MCF 10A (cell line): ENCODE results near the gene ANO3. TPM values are rescaled to one million over a fixed set of nuclear protein-coding genes. Genes with fewer than 3 reads are reported as not detected.

ENCODE experiments used
- BruUV-seq: library from RNA; stranded (reverse); fragments of 400-500 nt; replicated peaks from 2 replicates; lab custom pipeline; 2021; lab: Mats Ljungman, UMichigan
- CTCF ChIA-PET: fragments of 300-600 bp; sonication (Branson Sonifier 250); formaldehyde crosslinking; extraction: SDS; loops from one replicate; lab custom pipeline; 2021; ENCODE audit warnings: antibody characterized with exemption, inconsistent platforms; lab: Yijun Ruan, JAX
- POLR2A ChIA-PET: fragments of 300-600, 350-650 bp; sonication (Branson Sonifier 250); formaldehyde crosslinking; extraction: SDS; loops from one replicate; lab custom pipeline; 2020; ENCODE audit warnings: antibody characterized with exemption, inconsistent platforms; lab: Yijun Ruan, JAX
- DNase-seq: peaks from one replicate; pipeline ENCODE4 v3.0.0-alpha.2; 2018; ENCODE audit not compliant: unreplicated experiment
- H3K27ac Mint-ChIP-seq: one replicate; pipeline ENCODE4 v1.8.0; 2022; ENCODE audit warnings: mild to moderate bottlenecking, low read depth, mixed read lengths; ENCODE audit not compliant: unreplicated experiment
- H3K27me3 Mint-ChIP-seq: one replicate; pipeline ENCODE4 v1.8.0; 2022; ENCODE audit warnings: mixed read lengths; ENCODE audit not compliant: insufficient read depth, unreplicated experiment
- H3K36me3 Mint-ChIP-seq: one replicate; pipeline ENCODE4 v1.8.0; 2022; ENCODE audit warnings: mild to moderate bottlenecking, moderate library complexity, mixed read lengths; ENCODE audit not compliant: insufficient read depth, unreplicated experiment
- H3K4me1 Mint-ChIP-seq: one replicate; pipeline ENCODE4 v1.8.0; 2022; ENCODE audit warnings: mixed read lengths; ENCODE audit not compliant: insufficient read depth, unreplicated experiment
- H3K4me3 Mint-ChIP-seq: one replicate; pipeline ENCODE4 v1.8.0; 2022; ENCODE audit warnings: mild to moderate bottlenecking, moderate library complexity, mixed read lengths; ENCODE audit not compliant: unreplicated experiment
- H3K9me3 Mint-ChIP-seq: one replicate; pipeline ENCODE4 v1.8.0; 2022; ENCODE audit warnings: mixed read lengths; ENCODE audit not compliant: unreplicated experiment
- CTCF ChIP-seq: fragments of 200-600 bp; IDR thresholded peaks from one replicate; pipeline ENCODE4 v1.8.0; 2022; ENCODE audit warnings: antibody characterized with exemption, mild to moderate bottlenecking; ENCODE audit not compliant: unreplicated experiment
- intact Hi-C: fragments of 100-400 bp; cut with micrococcal nuclease; formaldehyde crosslinking; loops from 2 replicates; pipeline ENCODE4 v1.14.1; 2022
- total RNA-seq: library from RNA; stranded (reverse); gene quantifications from 2 replicates; pipeline ENCODE4 v1.2.3, GENCODE V29; 2022

Gene ANO3
- total RNA-seq, 1 experiment from 2014 or later: not detected

- no peak overlapping the region for H3K27ac Mint-ChIP-seq
- no peaks in the 10 kb centered on the region for H3K36me3 Mint-ChIP-seq
- intact Hi-C loops: no loop called here
Measured at GRCh38 chr11:26365284-26365683, 33.4 kb downstream of the ANO3 start.

GRCh38 chr11:26377619-26378018 lies 45.7 kb downstream of the ANO3 start:
- H3K9me3 Mint-ChIP-seq: peaks cover 9% of the 10 kb centered on the region
- POLR2A ChIA-PET: no interaction called here
- H3K36me3 Mint-ChIP-seq: no peaks in the 10 kb centered on the region
- no peak for DNase-seq
- no peak overlapping the region for H3K4me3 Mint-ChIP-seq
- no peaks in the 10 kb centered on the region for H3K4me1 Mint-ChIP-seq
- peaks cover 10% of the 10 kb centered on the region for H3K27me3 Mint-ChIP-seq
- H3K27ac Mint-ChIP-seq: no peak overlapping the region
- TF ChIP-seq CTCF: no peak
- intact Hi-C loops: no loop called here
- CTCF ChIA-PET: interaction anchor here (0.7 kb wide), 1 partner anchor 628 kb away, joined by 3 read pairs; no protein-coding TSS in a partner anchor
- no TSS peak for BruUV-seq

More at GRCh38 chr11:26365284-26365683, 33.4 kb downstream of the ANO3 start:
- no peak for DNase-seq
- H3K4me3 Mint-ChIP-seq: no peak overlapping the region
- H3K4me1 Mint-ChIP-seq: no peaks in the 10 kb centered on the region
- no peaks in the 10 kb centered on the region for H3K9me3 Mint-ChIP-seq
- ChIA-PET POLR2A (interaction anchor here (1.1 kb wide), 1 partner anchor 9 kb away, joined by 5 read pairs; no protein-coding TSS in a partner anchor), CTCF (no interaction called here)
- peaks cover 3% of the 10 kb centered on the region for H3K27me3 Mint-ChIP-seq
- no TSS peak for BruUV-seq
- no peak for TF ChIP-seq CTCF

DNA sequence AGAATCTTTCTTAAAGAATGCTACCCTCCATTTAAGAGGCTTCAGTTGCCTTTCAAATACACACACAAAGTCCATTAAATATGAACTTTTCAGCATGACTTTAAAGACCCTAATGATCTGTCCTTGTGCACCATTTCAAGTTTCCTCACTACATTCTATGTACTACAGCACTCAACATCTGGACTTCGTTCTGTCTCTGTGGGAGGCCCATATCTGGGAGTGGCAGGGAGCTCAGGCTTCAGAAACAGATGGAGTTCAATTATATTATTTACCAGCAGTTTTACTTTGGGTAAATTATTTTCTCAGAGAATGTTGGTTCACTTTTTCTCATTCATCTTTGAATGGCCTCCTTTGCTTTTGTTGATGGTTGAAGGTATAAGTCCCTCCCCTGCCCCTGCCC lies 67.4 kb downstream of the ANO3 start:
- no peaks in the 10 kb centered on the region for H3K9me3 Mint-ChIP-seq
- H3K4me3 Mint-ChIP-seq: no peak overlapping the region
- peaks cover 47% of the 10 kb centered on the region for H3K27me3 Mint-ChIP-seq
- no peaks in the 10 kb centered on the region for H3K4me1 Mint-ChIP-seq
- DNase-seq: no peak
- no peak overlapping the region for H3K27ac Mint-ChIP-seq
- ChIA-PET CTCF (no interaction called here), POLR2A (no interaction called here)
- TF ChIP-seq CTCF: no peak
- no peaks in the 10 kb centered on the region for H3K36me3 Mint-ChIP-seq
- BruUV-seq: no TSS peak
- intact Hi-C loops: no loop called here

GRCh38 chr11:26410706-26411366 lies 78.9 kb downstream of the ANO3 start:
- ChIA-PET POLR2A (no interaction called here), CTCF (interaction anchor here (0.7 to 1.2 kb wide), 2 partner anchors 74 to 138 kb away, joined by 3 to 5 read pairs; no protein-coding TSS in a partner anchor)
- no peaks in the 10 kb centered on the region for H3K36me3 Mint-ChIP-seq
- BruUV-seq: no TSS peak
- H3K27ac Mint-ChIP-seq: no peak overlapping the region
- intact Hi-C loops: no loop called here
- no peak for TF ChIP-seq CTCF
- no peak overlapping the region for H3K4me3 Mint-ChIP-seq
- H3K27me3 Mint-ChIP-seq: peaks cover 13% of the 10 kb centered on the region
- no peaks in the 10 kb centered on the region for H3K4me1 Mint-ChIP-seq
- DNase-seq: no peak
- H3K9me3 Mint-ChIP-seq: no peaks in the 10 kb centered on the region
